ENCODE measurements around the gene STK16. TPM values are rescaled to one million over a fixed set of nuclear protein-coding genes. Genes with fewer than 3 reads are reported as not detected.
A peak's percentile ranks its signal among the peaks of the same experiment; 100 is the strongest.

STK16 gene
- total RNA-seq, 4 donors from 2014 or later = 4.4 to 19.3 (median 14.2) TPM

DNA sequence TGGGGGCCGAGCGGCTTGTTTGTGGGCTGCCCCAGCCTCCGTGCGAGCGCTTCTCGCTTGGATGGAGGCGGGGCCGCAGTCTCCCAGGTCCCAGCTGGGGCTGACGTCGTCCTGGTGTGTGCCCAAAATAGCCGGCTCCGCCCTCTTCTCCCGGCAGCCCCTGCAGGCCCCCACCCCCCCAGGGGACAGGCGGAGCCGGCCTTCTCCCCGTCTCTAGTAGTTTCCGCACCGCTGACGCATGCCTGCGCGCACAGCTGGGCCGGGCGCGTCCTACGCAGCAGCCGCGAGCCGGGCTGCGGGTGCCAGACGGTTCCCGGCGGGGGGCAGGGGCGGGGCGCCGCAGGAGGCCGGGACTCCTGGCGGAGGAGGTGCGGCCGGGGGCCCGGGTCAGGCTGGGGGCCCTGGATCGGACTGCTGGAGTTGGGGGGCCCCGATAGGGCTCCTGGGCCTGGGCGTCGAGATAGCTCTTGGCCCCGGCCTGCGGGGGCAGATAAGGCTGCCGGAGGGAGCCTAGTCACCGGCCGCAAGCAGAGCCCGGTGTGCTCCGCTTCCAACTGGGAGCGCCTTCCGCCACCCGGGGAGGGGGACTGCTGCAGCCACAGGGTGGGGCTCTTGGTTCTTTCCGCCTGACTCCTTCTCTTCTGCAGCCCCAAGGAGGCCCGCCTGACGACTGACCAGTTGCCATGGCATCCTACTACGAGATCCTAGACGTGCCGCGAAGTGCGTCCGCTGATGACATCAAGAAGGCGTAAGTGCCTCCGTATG, 34.1 kb downstream of the STK16 start, which contains the start of gene DNAJB2:
Gene DNAJB2 (plus strand): TSS at position 216 of the 765 bp plus-strand sequence. CDS start 468 bp downstream, at position 684.
- Histone ChIP-seq H3K27me3 (no peaks in the 10 kb centered on the region), H3K9me3 (no peaks in the 10 kb centered on the region), H3K4me3 (peak within 1 kb of the TSS; percentile 57 to 87 (median 76)), H3K27ac (peak within 1 kb of the TSS; percentile 92 to 98 (median 96)), H3K36me3 (peaks cover 3 to 36% of the 10 kb centered on the region in 2 donors), H3K4me1 (peaks cover 25 to 29% of the 10 kb centered on the region in 2 donors)
- intact Hi-C loops (cut with DNase I; ENCODE audit: low total_unique reads) (loop anchor here (1.0 to 10.0 kb wide), 7 partner anchors 26 to 995 kb away; partner anchors contain the start of genes ANKZF1, ATG9A, DNPEP and NHEJ1), in situ Hi-C loops (cut with MboI; ENCODE audit: low sequenced_read_pairs in 4 of 4) (loop anchor here in 2 of 4 donors (10.0 to 25.0 kb wide), 3 partner anchors 117 to 258 kb away; partner anchors contain the start of genes CHPF (in 1 of the 2), NHEJ1 (in 1 of the 2), SLC23A3 (in 1 of the 2) and TMEM198 (in 1 of the 2))
- DNase-seq = peak; percentile 98
- TF ChIP-seq POLR2A (IDR thresholded peaks at IDR 0.05) = peak; percentile 94 to 96
- TF ChIP-seq, protein P1, sequence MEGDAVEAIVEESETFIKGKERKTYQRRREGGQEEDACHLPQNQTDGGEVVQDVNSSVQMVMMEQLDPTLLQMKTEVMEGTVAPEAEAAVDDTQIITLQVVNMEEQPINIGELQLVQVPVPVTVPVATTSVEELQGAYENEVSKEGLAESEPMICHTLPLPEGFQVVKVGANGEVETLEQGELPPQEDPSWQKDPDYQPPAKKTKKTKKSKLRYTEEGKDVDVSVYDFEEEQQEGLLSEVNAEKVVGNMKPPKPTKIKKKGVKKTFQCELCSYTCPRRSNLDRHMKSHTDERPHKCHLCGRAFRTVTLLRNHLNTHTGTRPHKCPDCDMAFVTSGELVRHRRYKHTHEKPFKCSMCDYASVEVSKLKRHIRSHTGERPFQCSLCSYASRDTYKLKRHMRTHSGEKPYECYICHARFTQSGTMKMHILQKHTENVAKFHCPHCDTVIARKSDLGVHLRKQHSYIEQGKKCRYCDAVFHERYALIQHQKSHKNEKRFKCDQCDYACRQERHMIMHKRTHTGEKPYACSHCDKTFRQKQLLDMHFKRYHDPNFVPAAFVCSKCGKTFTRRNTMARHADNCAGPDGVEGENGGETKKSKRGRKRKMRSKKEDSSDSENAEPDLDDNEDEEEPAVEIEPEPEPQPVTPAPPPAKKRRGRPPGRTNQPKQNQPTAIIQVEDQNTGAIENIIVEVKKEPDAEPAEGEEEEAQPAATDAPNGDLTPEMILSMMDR (IDR thresholded peaks at IDR 0.05 in 4 of 5, conservative IDR thresholded peaks at IDR 0.05 in 1 of 5) = peak in 2 of 5 experiments; percentile 13 to 30
- ATAC-seq = peak; percentile 80 to 84

DNA sequence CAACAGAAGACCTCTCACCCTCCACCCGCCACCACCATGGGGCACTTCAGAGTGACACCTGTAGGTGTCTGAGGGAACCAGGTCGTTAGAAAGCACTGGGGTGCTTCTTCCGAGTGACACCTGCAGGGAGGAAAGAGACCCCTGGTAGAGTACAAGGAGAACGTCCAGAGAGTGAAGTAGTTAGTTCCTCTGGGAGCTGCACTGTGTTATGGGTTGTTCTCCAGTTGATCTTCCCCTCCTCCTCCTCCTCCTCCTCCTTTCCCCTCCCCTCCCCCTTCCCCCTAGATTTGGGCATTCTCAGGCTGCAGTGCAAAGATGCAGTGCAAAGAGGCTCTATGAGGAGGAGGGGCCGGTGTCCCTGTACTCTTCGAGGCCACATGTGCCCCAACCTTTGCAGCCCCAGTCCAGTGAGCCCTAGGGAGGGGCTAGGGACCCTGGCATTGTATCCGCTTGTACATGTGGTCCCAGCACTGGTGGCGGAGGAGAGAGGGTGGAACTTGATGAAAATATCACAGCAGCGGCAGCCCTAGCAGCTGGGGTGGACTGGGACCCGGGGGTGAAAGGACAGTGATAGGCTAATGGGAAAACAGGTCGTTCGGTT, 34.7 kb downstream of the STK16 start:
- no peaks in the 10 kb centered on the region for H3K27me3 ChIP-seq
- TF ChIP-seq POLR2A (IDR thresholded peaks at IDR 0.05) = no peak
- TF ChIP-seq, protein P1 (IDR thresholded peaks at IDR 0.05 in 4 of 5, conservative IDR thresholded peaks at IDR 0.05 in 1 of 5) = no peak
- H3K4me1 ChIP-seq = peaks cover 19 to 22% of the 10 kb centered on the region in 2 donors
- peak overlapping the region; percentile 57 to 87 (median 76) for H3K4me3 ChIP-seq
- in situ Hi-C loops (cut with MboI; ENCODE audit: low sequenced_read_pairs in 4 of 4) (loop anchor here in 2 of 4 donors (10.0 to 25.0 kb wide), 3 partner anchors 118 to 257 kb away; partner anchors contain the start of genes CHPF (in 1 of the 2), NHEJ1 (in 1 of the 2), SLC23A3 (in 1 of the 2) and TMEM198 (in 1 of the 2)), intact Hi-C loops (cut with DNase I; ENCODE audit: low total_unique reads) (loop anchor here (1.0 to 10.0 kb wide), 7 partner anchors 27 to 995 kb away; partner anchors contain the start of genes ANKZF1, ATG9A, DNPEP and NHEJ1)
- H3K27ac ChIP-seq = peak overlapping the region; percentile 92 to 98 (median 96)
- H3K36me3 ChIP-seq = peaks cover 3 to 42% of the 10 kb centered on the region in 2 donors
- DNase-seq (no peak), ATAC-seq (no peak)
- no peaks in the 10 kb centered on the region for H3K9me3 ChIP-seq

DNA sequence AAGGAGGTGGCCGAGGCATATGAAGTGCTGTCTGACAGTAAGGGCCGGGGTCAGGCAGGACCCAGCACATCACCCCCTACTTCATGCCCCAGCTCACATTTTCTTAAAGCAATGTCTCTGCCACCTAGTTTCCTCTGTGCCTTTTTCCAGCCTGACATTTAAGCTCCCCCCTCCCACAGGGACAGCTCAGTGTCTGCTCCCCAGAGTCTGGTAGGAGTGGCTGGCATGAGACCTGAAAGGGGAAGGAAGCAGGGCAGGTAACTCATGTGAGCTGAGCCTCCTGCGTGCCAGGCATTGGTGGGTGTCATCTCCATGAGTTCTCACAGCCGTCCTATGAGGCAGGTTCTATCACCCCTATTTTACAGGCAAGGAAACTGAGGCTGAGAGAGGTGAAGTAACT, 35.4 kb downstream of the STK16 start:
- intact Hi-C loops (cut with DNase I; ENCODE audit: low total_unique reads) = no loop called here
- DNase-seq (no peak), ATAC-seq (no peak)
- Histone ChIP-seq H3K4me1 (peaks cover 19% of the 10 kb centered on the region in 2 donors), H3K36me3 (peaks cover 3 to 48% of the 10 kb centered on the region in 2 donors), H3K27me3 (no peaks in the 10 kb centered on the region), H3K4me3 (no peak overlapping the region), H3K9me3 (no peaks in the 10 kb centered on the region), H3K27ac (peak overlapping the region in 3 of 4 donors; percentile 92 to 97 (median 94))
- in situ Hi-C loops (cut with MboI; ENCODE audit: low sequenced_read_pairs in 4 of 4) = loop anchor here in 2 of 4 donors (25.0 kb wide), 2 partner anchors 118 to 257 kb away; partner anchors contain the start of genes CHPF (in 1 of the 2), NHEJ1 (in 1 of the 2), SLC23A3 (in 1 of the 2) and TMEM198 (in 1 of the 2)
- TF ChIP-seq POLR2A (IDR thresholded peaks at IDR 0.05) = no peak
- TF ChIP-seq, protein P1 (IDR thresholded peaks at IDR 0.05 in 4 of 5, conservative IDR thresholded peaks at IDR 0.05 in 1 of 5) = no peak

GRCh38 chr2:219281588-219281987, 36.3 kb downstream of the STK16 start:
- no peak for DNase-seq
- ATAC-seq = no peak
- Histone ChIP-seq H3K27ac (peak overlapping the region in 2 of 4 donors; percentile 33 to 94), H3K36me3 (peaks cover 3 to 48% of the 10 kb centered on the region in 2 donors), H3K4me1 (peaks cover 19% of the 10 kb centered on the region in 2 donors), H3K9me3 (no peaks in the 10 kb centered on the region), H3K27me3 (no peaks in the 10 kb centered on the region), H3K4me3 (no peak overlapping the region)
- in situ Hi-C loops (cut with MboI; ENCODE audit: low sequenced_read_pairs in 4 of 4) = loop anchor here in 2 of 4 donors (25.0 kb wide), 2 partner anchors 119 to 256 kb away; partner anchors contain the start of genes CHPF (in 1 of the 2), NHEJ1 (in 1 of the 2), SLC23A3 (in 1 of the 2) and TMEM198 (in 1 of the 2)
- intact Hi-C loops (cut with DNase I; ENCODE audit: low total_unique reads) = no loop called here
- TF ChIP-seq, protein P1 (IDR thresholded peaks at IDR 0.05 in 4 of 5, conservative IDR thresholded peaks at IDR 0.05 in 1 of 5) = no peak
- no peak for TF ChIP-seq POLR2A (IDR thresholded peaks at IDR 0.05)
